Smooth muscle cell (in vitro differentiated cells): ENCODE data around the gene TAGAP. TPM values are rescaled to one million over a fixed set of nuclear protein-coding genes. Genes with fewer than 3 reads are reported as not detected.
A peak's percentile ranks its signal among the peaks of the same experiment; 100 is the strongest.

ENCODE experiments used
- DNase-seq: peaks from one replicate; lab custom pipeline; 2025; ENCODE audit not compliant: unreplicated experiment; lab: John Stamatoyannopoulos, UW
- H2AFZ ChIP-seq: fragments of 200-600 bp; sonication (generic); 2 replicates; pipeline ENCODE4 v1.6.0; 2016; ENCODE audit warnings: antibody characterized with exemption, low read depth, mild to moderate bottlenecking
- H3F3A ChIP-seq: fragments of 200-600 bp; sonication (generic); 2 replicates; pipeline ENCODE4 v1.6.0; 2017; ENCODE audit warnings: antibody characterized with exemption, low read depth
- H3K27ac ChIP-seq: fragments of 200-600 bp; sonication (generic); 2 replicates; pipeline ENCODE4 v1.5.1; 2016; ENCODE audit warnings: low read depth, mild to moderate bottlenecking
- H3K27me3 ChIP-seq: fragments of 200-600 bp; sonication (generic); 2 replicates; pipeline ENCODE4 v1.6.1; 2016; ENCODE audit warnings: low read depth, mild to moderate bottlenecking
- H3K36me3 ChIP-seq: fragments of 200-600 bp; sonication (generic); 2 replicates; pipeline ENCODE4 v1.5.1; 2016; ENCODE audit warnings: low read depth
- H3K4me1 ChIP-seq: fragments of 200-600 bp; sonication (generic); 2 replicates; pipeline ENCODE4 v1.5.1; 2016; ENCODE audit warnings: low read depth
- H3K4me2 ChIP-seq: fragments of 200-600 bp; sonication (generic); 2 replicates; pipeline ENCODE4 v1.6.0; 2016; ENCODE audit warnings: mild to moderate bottlenecking
- H3K4me3 ChIP-seq: fragments of 200-600 bp; sonication (generic); 2 replicates; pipeline ENCODE4 v1.5.1; 2016; ENCODE audit warnings: mild to moderate bottlenecking
- H3K79me2 ChIP-seq: fragments of 200-600 bp; sonication (generic); 2 replicates; pipeline ENCODE4 v1.6.0; 2016; ENCODE audit warnings: low read depth, mild to moderate bottlenecking
- H3K9ac ChIP-seq: fragments of 200-600 bp; sonication (generic); 2 replicates; pipeline ENCODE4 v1.6.0; 2016; ENCODE audit warnings: low read depth
- H3K9me3 ChIP-seq: fragments of 200-600 bp; sonication (generic); replicated peaks from 2 replicates; pipeline ENCODE4 v1.5.1; 2016; ENCODE audit warnings: low read depth
- H4K20me1 ChIP-seq: fragments of 200-600 bp; sonication (generic); 2 replicates; pipeline ENCODE4 v1.6.0; 2016; ENCODE audit warnings: low read depth
- WGBS: methylation state at CpG from one replicate; pipeline ENCODE4 v1.1.7; 2016; ENCODE audit warnings: low lambda C conversion rate; 5-methylcytosine and 5-hydroxymethylcytosine counted together
- polyA plus RNA-seq: library from polyadenylated mRNA; unstranded; fragments of >200 nt; fragmentation: Nextera tagmentation; extraction: Ambion mirVana; gene quantifications from 2 replicates; pipeline ENCODE4 v1.2.1, GENCODE V29; 2016
- total RNA-seq: library from RNA; depleted of rRNA; stranded (reverse); fragments of >200 nt; gene quantifications from 2 replicates; pipeline ENCODE4 v1.2.3, GENCODE V29; 2014
- TF ChIP-seq, protein P1 (sequence below): fragments of 200-600 bp; sonication (generic); IDR thresholded peaks from 2 replicates; pipeline ENCODE4 v1.5.1; 2017; ENCODE audit warnings: borderline replicate concordance, mild to moderate bottlenecking, antibody characterized with exemption; ENCODE audit not compliant: insufficient read depth, poor library complexity, severe bottlenecking

TAGAP gene
- total and polyA plus RNA-seq, 2 experiments from 2014 or later: not detected

DNA sequence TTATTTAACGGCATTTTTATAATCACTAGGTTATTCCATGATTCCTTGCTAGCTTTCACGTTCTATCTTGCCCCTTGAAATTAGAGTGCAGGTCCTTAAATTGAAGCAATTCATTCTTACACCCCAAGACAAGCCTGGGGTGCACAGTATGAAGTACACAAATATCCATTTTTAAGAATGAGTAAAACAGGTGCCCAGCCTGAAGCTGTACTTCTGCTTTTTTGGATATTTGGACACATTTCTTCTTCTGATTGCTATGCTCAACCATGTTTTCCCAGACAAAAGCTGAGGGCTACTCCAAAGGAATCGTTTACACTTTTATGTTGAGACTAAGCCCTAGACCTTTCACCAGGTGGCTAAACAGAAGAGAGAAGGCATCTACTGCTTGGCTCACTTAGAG lies 7.9 kb upstream of the TAGAP start:
- no peak overlapping the region for H2AFZ ChIP-seq
- DNase-seq: no peak
- H3K27ac ChIP-seq: no peak overlapping the region
- no peaks in the 10 kb centered on the region for H3F3A ChIP-seq
- no peaks in the 10 kb centered on the region for H3K9me3 ChIP-seq
- TF ChIP-seq, protein P1, sequence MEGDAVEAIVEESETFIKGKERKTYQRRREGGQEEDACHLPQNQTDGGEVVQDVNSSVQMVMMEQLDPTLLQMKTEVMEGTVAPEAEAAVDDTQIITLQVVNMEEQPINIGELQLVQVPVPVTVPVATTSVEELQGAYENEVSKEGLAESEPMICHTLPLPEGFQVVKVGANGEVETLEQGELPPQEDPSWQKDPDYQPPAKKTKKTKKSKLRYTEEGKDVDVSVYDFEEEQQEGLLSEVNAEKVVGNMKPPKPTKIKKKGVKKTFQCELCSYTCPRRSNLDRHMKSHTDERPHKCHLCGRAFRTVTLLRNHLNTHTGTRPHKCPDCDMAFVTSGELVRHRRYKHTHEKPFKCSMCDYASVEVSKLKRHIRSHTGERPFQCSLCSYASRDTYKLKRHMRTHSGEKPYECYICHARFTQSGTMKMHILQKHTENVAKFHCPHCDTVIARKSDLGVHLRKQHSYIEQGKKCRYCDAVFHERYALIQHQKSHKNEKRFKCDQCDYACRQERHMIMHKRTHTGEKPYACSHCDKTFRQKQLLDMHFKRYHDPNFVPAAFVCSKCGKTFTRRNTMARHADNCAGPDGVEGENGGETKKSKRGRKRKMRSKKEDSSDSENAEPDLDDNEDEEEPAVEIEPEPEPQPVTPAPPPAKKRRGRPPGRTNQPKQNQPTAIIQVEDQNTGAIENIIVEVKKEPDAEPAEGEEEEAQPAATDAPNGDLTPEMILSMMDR: no peak
- no peak overlapping the region for H3K4me3 ChIP-seq
- H3K27me3 ChIP-seq: no peaks in the 10 kb centered on the region
- no peak overlapping the region for H3K4me2 ChIP-seq
- peaks cover 4% of the 10 kb centered on the region for H3K4me1 ChIP-seq
- H3K9ac ChIP-seq: no peak overlapping the region
- 56% methylated on average over 3 of the region's 3 CpGs for WGBS
- no peaks in the 10 kb centered on the region for H3K36me3 ChIP-seq
- H4K20me1 ChIP-seq: no peaks in the 10 kb centered on the region
- no peaks in the 10 kb centered on the region for H3K79me2 ChIP-seq

DNA sequence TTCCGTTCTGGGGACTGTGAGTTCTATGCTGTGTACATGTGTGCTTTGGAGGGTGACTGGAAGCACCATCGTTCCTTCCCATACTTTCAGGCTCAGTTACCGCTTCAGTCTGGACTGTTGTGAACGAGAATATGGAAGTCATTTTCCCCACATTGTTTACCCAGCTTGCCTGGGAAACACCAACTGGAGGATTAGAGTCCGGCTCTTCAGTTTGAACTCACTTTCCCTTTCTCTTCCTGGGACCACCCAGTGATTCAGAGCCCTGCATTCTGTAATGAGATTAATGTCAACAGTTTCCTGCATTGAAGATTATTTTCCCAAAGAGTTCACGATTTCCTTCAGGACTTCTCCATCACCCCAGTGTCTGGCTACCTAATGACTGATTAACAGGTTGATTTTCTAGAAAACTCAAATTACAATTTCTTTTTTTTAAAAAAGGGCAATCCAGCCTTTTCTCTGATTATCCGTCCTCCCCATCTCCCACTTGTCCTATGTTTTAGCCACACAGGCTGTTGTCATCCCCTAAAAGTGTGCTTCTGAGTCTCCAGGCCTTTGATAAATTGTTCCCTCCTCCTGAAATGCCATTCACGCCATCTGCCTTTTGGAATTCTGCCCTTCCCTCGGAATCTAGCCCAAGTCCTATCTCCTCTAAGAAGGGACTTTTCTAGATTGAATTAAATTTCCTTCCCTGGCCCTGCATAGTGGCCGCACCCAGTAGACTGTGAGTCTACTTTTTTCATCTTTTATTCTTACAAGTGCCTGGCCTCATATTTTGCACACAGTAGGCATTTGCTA lies 3.3 kb upstream of the TAGAP start:
- Histone ChIP-seq H2AFZ (no peak overlapping the region), H4K20me1 (no peaks in the 10 kb centered on the region), H3K27me3 (no peaks in the 10 kb centered on the region), H3K4me2 (no peak overlapping the region), H3K36me3 (no peaks in the 10 kb centered on the region), H3K9me3 (no peaks in the 10 kb centered on the region), H3K4me3 (no peak overlapping the region), H3K4me1 (no peaks in the 10 kb centered on the region), H3K9ac (no peak overlapping the region), H3K79me2 (no peaks in the 10 kb centered on the region), H3K27ac (no peak overlapping the region), H3F3A (no peaks in the 10 kb centered on the region)
- 72% methylated on average over 10 of the region's 10 CpGs for WGBS
- TF ChIP-seq, protein P1: no peak
- no peak for DNase-seq

DNA sequence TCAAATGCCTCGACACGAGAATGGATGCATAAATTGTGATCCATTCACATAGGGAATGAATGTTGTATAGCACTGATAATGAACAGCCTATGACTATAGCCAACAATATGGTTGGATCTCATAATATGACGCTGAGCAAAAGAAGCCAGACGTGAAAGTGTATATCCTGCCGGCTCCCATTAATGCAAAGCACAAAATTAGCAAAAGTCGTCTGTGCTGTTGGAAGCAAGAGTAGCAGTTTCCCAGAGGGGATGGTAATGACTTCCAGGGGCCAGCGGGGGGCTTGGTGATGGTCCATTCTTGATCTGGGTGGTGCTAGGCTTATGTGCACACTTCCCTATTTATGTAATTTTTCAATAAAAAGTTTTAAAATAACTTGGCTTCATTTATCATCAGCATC lies 1.0 kb upstream of the TAGAP start:
- TF ChIP-seq, protein P1: no peak
- 76% methylated on average over 7 of the region's 7 CpGs for WGBS
- no peak overlapping the region for H3K4me2 ChIP-seq

DNA sequence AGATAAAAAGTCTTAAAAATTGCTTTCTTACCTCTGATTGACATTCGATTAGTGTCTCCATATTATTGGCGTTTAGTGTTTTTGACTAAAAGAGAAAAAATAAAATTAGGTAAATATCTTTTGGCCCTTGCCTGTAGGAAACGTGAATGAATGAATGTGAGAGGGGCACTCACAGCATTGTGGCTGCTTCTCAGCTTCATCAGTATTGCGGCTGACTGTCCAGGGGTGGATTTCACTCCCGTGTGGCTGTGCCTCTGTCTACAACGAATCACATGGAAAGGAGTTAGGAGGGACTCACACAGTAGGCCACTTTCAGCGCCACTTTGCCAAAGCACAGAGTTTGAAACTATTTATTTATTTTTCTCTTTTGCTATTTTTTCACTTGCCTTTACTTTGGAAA lies 844 bp downstream of the TAGAP start:
- Histone ChIP-seq H3K9me3 (no peaks in the 10 kb centered on the region), H3K27ac (no peak overlapping the region), H3K4me3 (peak overlapping the region; percentile 13), H3K36me3 (no peaks in the 10 kb centered on the region), H3K4me1 (no peaks in the 10 kb centered on the region), H3K79me2 (no peaks in the 10 kb centered on the region), H3K27me3 (no peaks in the 10 kb centered on the region), H3K4me2 (no peak overlapping the region), H3K9ac (no peak overlapping the region), H2AFZ (no peak overlapping the region), H4K20me1 (no peaks in the 10 kb centered on the region), H3F3A (no peaks in the 10 kb centered on the region)
- 89% methylated on average over 7 of the region's 7 CpGs for WGBS
- DNase-seq: no peak
- TF ChIP-seq, protein P1: no peak

More for the DNA sequence above, 1.0 kb upstream of the TAGAP start:
- H3K36me3 ChIP-seq: no peaks in the 10 kb centered on the region
- H3K27me3 ChIP-seq: no peaks in the 10 kb centered on the region
- H3K9me3 ChIP-seq: no peaks in the 10 kb centered on the region
- no peak overlapping the region for H3K4me3 ChIP-seq
- no peaks in the 10 kb centered on the region for H3K79me2 ChIP-seq
- no peak for DNase-seq
- H3K4me1 ChIP-seq: no peaks in the 10 kb centered on the region
- no peak overlapping the region for H2AFZ ChIP-seq
- no peak overlapping the region for H3K27ac ChIP-seq
- H4K20me1 ChIP-seq: no peaks in the 10 kb centered on the region
- no peaks in the 10 kb centered on the region for H3F3A ChIP-seq
- no peak overlapping the region for H3K9ac ChIP-seq
